Uterus (tissue), 2 donors: ENCODE results near the gene NENF.

Source experiments
- POLR2A ChIP-seq, 2 donors: fragments of 450-650 bp; IDR thresholded peaks; one replicate each; pipeline ENCODE4 v1.6.1; 2016; ENCODE audit warnings: antibody characterized with exemption in 2 of 2, mild to moderate bottlenecking in 1 of 2, moderate library complexity in 1 of 2
- TF ChIP-seq, protein P1 (sequence below), 4 experiments: fragments of 200-600 bp in 2 of 4; fragments of 450-650 bp in 2 of 4; sonication (generic) in 2 of 4; IDR thresholded peaks; one replicate each; pipeline ENCODE4 v1.5.1; 2016 to 2019; ENCODE audit warnings: antibody characterized with exemption in 4 of 4, mild to moderate bottlenecking in 2 of 4, moderate library complexity in 1 of 4

- TF ChIP-seq, protein P1, sequence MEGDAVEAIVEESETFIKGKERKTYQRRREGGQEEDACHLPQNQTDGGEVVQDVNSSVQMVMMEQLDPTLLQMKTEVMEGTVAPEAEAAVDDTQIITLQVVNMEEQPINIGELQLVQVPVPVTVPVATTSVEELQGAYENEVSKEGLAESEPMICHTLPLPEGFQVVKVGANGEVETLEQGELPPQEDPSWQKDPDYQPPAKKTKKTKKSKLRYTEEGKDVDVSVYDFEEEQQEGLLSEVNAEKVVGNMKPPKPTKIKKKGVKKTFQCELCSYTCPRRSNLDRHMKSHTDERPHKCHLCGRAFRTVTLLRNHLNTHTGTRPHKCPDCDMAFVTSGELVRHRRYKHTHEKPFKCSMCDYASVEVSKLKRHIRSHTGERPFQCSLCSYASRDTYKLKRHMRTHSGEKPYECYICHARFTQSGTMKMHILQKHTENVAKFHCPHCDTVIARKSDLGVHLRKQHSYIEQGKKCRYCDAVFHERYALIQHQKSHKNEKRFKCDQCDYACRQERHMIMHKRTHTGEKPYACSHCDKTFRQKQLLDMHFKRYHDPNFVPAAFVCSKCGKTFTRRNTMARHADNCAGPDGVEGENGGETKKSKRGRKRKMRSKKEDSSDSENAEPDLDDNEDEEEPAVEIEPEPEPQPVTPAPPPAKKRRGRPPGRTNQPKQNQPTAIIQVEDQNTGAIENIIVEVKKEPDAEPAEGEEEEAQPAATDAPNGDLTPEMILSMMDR (IDR thresholded peaks at IDR 0.05) = no peak
- peak; percentile 30 to 44 for TF ChIP-seq POLR2A (IDR thresholded peaks at IDR 0.05)
Measured at GRCh38 chr1:212470059-212470458, 37.3 kb downstream of the NENF start.
